ENCODE results near the gene ZCCHC9.
"Not testable (repeated sequence)": the region's sequence is repeated elsewhere in the genome, so short reads cannot be mapped to it uniquely, and the experiment has no call there.

The ZCCHC9 gene

GRCh38 chr5:81288021-81288433, 13.4 kb upstream of the ZCCHC9 start:
- Mint-ChIP-seq H3K27me3 (no peaks in the 10 kb centered on the region), H3K27ac (no peak overlapping the region), H3K4me1 (ENCODE audit: low read depth) (peaks cover 3% of the 10 kb centered on the region), H3K9me3 (peaks cover 16% of the 10 kb centered on the region), H3K36me3 (ENCODE audit: low read depth) (peaks cover 13% of the 10 kb centered on the region), H3K4me3 (no peak overlapping the region)
- intact Hi-C loops (cut with micrococcal nuclease) = no loop called here

DNA sequence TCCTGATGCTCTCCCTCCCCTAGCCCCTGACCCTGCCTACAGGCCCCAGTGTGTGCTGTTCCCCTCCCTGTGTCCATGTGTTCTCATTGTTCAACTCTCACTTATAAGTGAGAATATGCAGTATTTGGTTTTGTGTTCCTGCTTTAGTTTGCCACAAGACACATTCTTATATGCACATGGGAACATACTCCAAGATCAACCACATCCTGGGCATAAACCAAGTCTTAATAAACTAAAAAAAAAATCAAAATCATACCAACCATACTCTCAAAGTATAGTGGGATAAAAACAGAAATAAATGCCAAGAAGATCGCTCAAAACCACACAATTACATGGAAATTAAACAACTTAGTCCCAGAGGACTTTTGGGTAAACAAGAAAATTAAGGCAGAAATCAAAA, 11.2 kb upstream of the ZCCHC9 start:
- Mint-ChIP-seq H3K9me3 (peaks cover 30% of the 10 kb centered on the region), H3K27me3 (no peaks in the 10 kb centered on the region), H3K27ac (no peak overlapping the region), H3K4me1 (ENCODE audit: low read depth) (peaks cover 5% of the 10 kb centered on the region), H3K36me3 (ENCODE audit: low read depth) (peaks cover 15% of the 10 kb centered on the region), H3K4me3 (no peak overlapping the region)
- intact Hi-C loops (cut with micrococcal nuclease) = no loop called here

- H3K4me1 Mint-ChIP-seq (ENCODE audit: low read depth) = peaks cover 5% of the 10 kb centered on the region
- no peak overlapping the region for H3K27ac Mint-ChIP-seq
- peaks cover 30% of the 10 kb centered on the region for H3K9me3 Mint-ChIP-seq
- no peak overlapping the region for H3K4me3 Mint-ChIP-seq
- H3K36me3 Mint-ChIP-seq (ENCODE audit: low read depth) = peaks cover 15% of the 10 kb centered on the region
- H3K27me3 Mint-ChIP-seq = no peaks in the 10 kb centered on the region
- intact Hi-C loops (cut with micrococcal nuclease) = no loop called here
These were observed 9.3 kb upstream of the ZCCHC9 start for GRCh38 chr5:81292130-81292529.

GRCh38 chr5:81294021-81294420, 7.4 kb upstream of the ZCCHC9 start:
- H3K4me3 Mint-ChIP-seq; H3K27ac Mint-ChIP-seq; intact Hi-C loops (cut with micrococcal nuclease); H3K4me1 Mint-ChIP-seq (ENCODE audit: low read depth); H3K27me3 Mint-ChIP-seq: not testable (repeated sequence)
- Mint-ChIP-seq H3K9me3 (peaks cover 30% of the 10 kb centered on the region), H3K36me3 (ENCODE audit: low read depth) (peaks cover 15% of the 10 kb centered on the region)

- H3K9me3 Mint-ChIP-seq = peaks cover 19% of the 10 kb centered on the region
- no peaks in the 10 kb centered on the region for H3K27me3 Mint-ChIP-seq
- peaks cover 26% of the 10 kb centered on the region for H3K4me1 Mint-ChIP-seq (ENCODE audit: low read depth)
- no peak overlapping the region for H3K27ac Mint-ChIP-seq
- intact Hi-C loops (cut with micrococcal nuclease) = no loop called here
- H3K4me3 Mint-ChIP-seq = no peak overlapping the region
- H3K36me3 Mint-ChIP-seq (ENCODE audit: low read depth) = peaks cover 15% of the 10 kb centered on the region
These were observed 3.9 kb upstream of the ZCCHC9 start for GRCh38 chr5:81297531-81297930.

DNA sequence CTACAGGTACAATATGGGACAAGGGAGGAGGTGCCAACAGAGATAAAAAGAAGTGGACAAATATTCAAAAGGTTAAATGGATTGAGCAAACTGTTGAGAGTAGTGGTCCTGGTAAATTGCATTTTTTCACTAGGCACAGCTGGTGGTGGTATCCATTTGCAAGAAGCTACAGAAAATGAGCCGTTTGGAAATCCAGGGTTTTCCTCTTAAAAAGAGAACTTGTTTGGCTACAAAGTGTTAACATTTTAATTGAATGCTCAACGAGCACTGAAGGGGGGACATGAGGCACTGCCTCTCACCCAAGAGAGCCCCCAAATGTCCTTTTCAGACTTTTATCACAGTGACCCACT, 491 bp upstream of the ZCCHC9 start:
- Mint-ChIP-seq H3K27me3 (no peaks in the 10 kb centered on the region), H3K4me3 (peak overlapping the region; percentile 89), H3K9me3 (no peaks in the 10 kb centered on the region), H3K27ac (peak overlapping the region; percentile 88), H3K4me1 (ENCODE audit: low read depth) (peaks cover 35% of the 10 kb centered on the region), H3K36me3 (ENCODE audit: low read depth) (peaks cover 21% of the 10 kb centered on the region)
- intact Hi-C loops (cut with micrococcal nuclease) = loop anchor here (5.0 kb wide), 3 partner anchors 451 to 976 kb away; partner anchors contain the start of genes ATG10, RPS23 and SSBP2

DNA sequence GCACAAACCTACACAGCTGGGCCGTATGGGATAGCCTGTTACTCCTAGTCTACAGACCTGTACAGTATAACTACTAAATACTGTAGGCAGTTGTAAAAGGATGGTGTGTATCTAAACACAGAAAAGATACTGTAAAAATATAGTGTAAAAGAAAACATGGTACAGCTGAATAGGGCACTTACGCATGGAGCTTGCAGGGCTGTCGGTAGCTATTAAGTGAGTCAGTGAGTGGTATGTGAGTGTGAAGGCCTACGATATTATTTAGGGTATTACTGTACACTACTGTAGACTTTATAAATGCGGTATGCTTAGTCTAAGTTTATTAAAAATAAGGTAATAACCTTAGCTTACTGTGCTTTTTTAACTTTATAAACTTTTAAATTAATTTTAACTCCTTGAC, 1.2 kb downstream of the ZCCHC9 start:
- H3K36me3 Mint-ChIP-seq (ENCODE audit: low read depth) = peaks cover 21% of the 10 kb centered on the region
- intact Hi-C loops (cut with micrococcal nuclease) = loop anchor here (5.0 kb wide), 3 partner anchors 450 to 975 kb away; partner anchors contain the start of genes ATG10, RPS23 and SSBP2
- H3K27me3 Mint-ChIP-seq = no peaks in the 10 kb centered on the region
- H3K27ac Mint-ChIP-seq = no peak overlapping the region
- no peaks in the 10 kb centered on the region for H3K9me3 Mint-ChIP-seq
- H3K4me3 Mint-ChIP-seq = peak overlapping the region; percentile 89
- peaks cover 35% of the 10 kb centered on the region for H3K4me1 Mint-ChIP-seq (ENCODE audit: low read depth)

- H3K4me1 Mint-ChIP-seq (ENCODE audit: low read depth) = peaks cover 35% of the 10 kb centered on the region
- intact Hi-C loops (cut with micrococcal nuclease) = loop anchor here (5.0 kb wide), 3 partner anchors 449 to 974 kb away; partner anchors contain the start of genes ATG10, RPS23 and SSBP2
- H3K9me3 Mint-ChIP-seq = no peaks in the 10 kb centered on the region
- H3K36me3 Mint-ChIP-seq (ENCODE audit: low read depth) = peaks cover 24% of the 10 kb centered on the region
- H3K27ac Mint-ChIP-seq = no peak overlapping the region
- no peak overlapping the region for H3K4me3 Mint-ChIP-seq
- H3K27me3 Mint-ChIP-seq = no peaks in the 10 kb centered on the region
These were observed 2.2 kb downstream of the ZCCHC9 start for GRCh38 chr5:81303563-81303962.

GRCh38 chr5:81305785-81306184, 4.4 kb downstream of the ZCCHC9 start:
- Mint-ChIP-seq H3K9me3 (no peaks in the 10 kb centered on the region), H3K36me3 (ENCODE audit: low read depth) (peaks cover 46% of the 10 kb centered on the region), H3K4me1 (ENCODE audit: low read depth) (peaks cover 21% of the 10 kb centered on the region), H3K4me3 (no peak overlapping the region), H3K27me3 (no peaks in the 10 kb centered on the region), H3K27ac (no peak overlapping the region)
- intact Hi-C loops (cut with micrococcal nuclease) = no loop called here

DNA sequence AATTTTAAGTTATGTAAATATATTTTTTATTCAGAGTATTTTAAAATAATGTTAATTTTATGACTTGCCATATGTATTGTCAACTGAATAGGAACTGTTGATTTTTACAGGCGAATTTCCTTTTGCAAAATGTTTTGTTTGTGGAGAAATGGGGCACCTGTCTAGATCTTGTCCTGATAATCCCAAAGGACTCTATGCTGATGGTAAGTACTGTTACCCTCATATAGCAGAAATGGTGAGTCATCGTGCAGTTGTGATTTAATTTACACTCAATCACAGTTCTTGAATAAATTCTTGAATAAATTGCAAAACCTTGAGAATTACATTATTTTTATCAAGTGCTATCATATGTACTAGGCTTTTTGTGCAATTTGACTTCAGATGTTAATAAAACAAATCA, 7.4 kb downstream of the ZCCHC9 start:
- no peak overlapping the region for H3K27ac Mint-ChIP-seq
- intact Hi-C loops (cut with micrococcal nuclease) = no loop called here
- peaks cover 13% of the 10 kb centered on the region for H3K4me1 Mint-ChIP-seq (ENCODE audit: low read depth)
- no peaks in the 10 kb centered on the region for H3K9me3 Mint-ChIP-seq
- H3K36me3 Mint-ChIP-seq (ENCODE audit: low read depth) = peaks cover 63% of the 10 kb centered on the region
- H3K27me3 Mint-ChIP-seq = no peaks in the 10 kb centered on the region
- no peak overlapping the region for H3K4me3 Mint-ChIP-seq

DNA sequence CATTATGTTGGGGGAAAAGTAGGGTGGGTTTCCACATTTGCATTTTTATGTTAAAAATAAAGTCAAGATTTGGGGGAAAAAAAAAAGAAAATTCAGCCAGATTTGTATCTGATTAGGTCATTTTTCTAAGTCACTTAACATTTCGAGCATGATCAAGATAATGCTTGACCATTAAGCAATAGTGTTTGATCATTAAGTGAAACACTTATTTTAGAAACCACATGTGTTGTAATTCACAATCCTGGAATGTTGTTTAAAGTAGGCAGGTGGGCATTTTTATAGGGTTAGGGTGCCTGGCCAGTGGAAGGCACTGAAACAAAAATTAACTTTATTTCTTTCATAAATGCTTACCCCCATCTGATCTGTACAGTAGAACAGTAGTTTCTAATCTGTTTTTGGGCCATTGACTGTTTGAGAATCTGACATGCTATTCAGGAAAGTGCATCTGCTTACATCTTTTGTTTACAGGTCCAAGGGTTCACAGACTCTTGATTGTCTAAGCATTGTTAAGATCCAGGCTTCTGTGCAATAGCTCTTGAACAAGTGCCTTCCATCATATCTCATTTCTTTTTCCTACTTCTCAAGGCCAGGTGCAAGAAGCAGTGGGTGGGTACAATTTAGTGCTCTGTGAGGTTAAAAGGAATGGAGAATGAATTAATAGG, 9.1 kb downstream of the ZCCHC9 start:
- no peak overlapping the region for H3K4me3 Mint-ChIP-seq
- H3K9me3 Mint-ChIP-seq = no peaks in the 10 kb centered on the region
- H3K27ac Mint-ChIP-seq = no peak overlapping the region
- H3K27me3 Mint-ChIP-seq = no peaks in the 10 kb centered on the region
- peaks cover 2% of the 10 kb centered on the region for H3K4me1 Mint-ChIP-seq (ENCODE audit: low read depth)
- peaks cover 62% of the 10 kb centered on the region for H3K36me3 Mint-ChIP-seq (ENCODE audit: low read depth)
- intact Hi-C loops (cut with micrococcal nuclease) = no loop called here

DNA sequence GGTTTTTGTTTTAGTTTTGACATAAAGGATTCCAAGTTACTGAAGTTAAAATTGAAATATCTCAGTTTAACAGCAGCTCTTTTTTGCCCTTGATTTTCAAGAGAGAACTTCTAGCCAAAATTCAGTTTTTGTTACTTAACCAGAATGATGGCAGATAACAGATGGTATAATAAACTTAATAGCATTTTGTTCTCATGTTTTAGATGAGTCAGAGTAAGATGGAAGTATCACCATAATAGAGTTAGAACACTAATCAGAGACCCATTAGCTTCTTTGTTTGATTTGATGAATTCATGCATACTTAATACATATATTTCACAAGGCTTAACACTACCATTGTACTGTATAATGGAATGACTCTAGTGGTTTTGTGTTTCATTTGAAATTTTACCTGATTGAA, 11.9 kb downstream of the ZCCHC9 start:
- H3K36me3 Mint-ChIP-seq (ENCODE audit: low read depth) = peaks cover 61% of the 10 kb centered on the region
- peaks cover 17% of the 10 kb centered on the region for H3K4me1 Mint-ChIP-seq (ENCODE audit: low read depth)
- no peak overlapping the region for H3K4me3 Mint-ChIP-seq
- no peaks in the 10 kb centered on the region for H3K9me3 Mint-ChIP-seq
- no peak overlapping the region for H3K27ac Mint-ChIP-seq
- intact Hi-C loops (cut with micrococcal nuclease) = no loop called here
- H3K27me3 Mint-ChIP-seq = peaks cover 2% of the 10 kb centered on the region

- intact Hi-C loops (cut with micrococcal nuclease) = no loop called here
- Mint-ChIP-seq H3K27me3 (peaks cover 2% of the 10 kb centered on the region), H3K4me3 (no peak overlapping the region), H3K27ac (no peak overlapping the region), H3K4me1 (ENCODE audit: low read depth) (peaks cover 17% of the 10 kb centered on the region), H3K9me3 (no peaks in the 10 kb centered on the region), H3K36me3 (ENCODE audit: low read depth) (peaks cover 57% of the 10 kb centered on the region)
These were observed 12.3 kb downstream of the ZCCHC9 start for GRCh38 chr5:81313686-81314085.

GRCh38 chr5:81314581-81314980, 13.2 kb downstream of the ZCCHC9 start:
- H3K27ac Mint-ChIP-seq = no peak overlapping the region
- intact Hi-C loops (cut with micrococcal nuclease) = no loop called here
- H3K4me3 Mint-ChIP-seq = no peak overlapping the region
- H3K4me1 Mint-ChIP-seq (ENCODE audit: low read depth) = peaks cover 17% of the 10 kb centered on the region
- H3K36me3 Mint-ChIP-seq (ENCODE audit: low read depth) = peaks cover 48% of the 10 kb centered on the region
- peaks cover 2% of the 10 kb centered on the region for H3K27me3 Mint-ChIP-seq
- H3K9me3 Mint-ChIP-seq = no peaks in the 10 kb centered on the region

DNA sequence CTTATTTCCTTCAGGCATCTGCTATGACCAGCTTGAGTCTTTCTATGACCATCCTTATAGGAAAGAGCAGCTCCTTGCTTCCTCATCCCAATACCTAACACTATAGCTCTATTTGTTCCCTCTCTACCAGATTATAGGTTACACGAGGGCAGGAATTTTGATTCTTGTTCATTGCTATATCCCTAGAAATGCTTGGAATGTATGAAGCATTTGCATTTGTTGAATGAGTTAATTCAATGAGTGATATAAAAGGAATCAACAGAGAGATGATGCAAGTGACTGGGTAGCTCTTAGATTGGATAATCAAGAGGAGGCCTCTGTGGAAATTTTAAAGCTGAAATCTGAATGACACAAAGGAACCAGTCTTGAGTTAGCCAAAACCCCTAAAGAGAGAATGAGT, 13.9 kb downstream of the ZCCHC9 start:
- Mint-ChIP-seq H3K4me3 (no peak overlapping the region), H3K27ac (no peak overlapping the region), H3K9me3 (no peaks in the 10 kb centered on the region), H3K27me3 (peaks cover 2% of the 10 kb centered on the region), H3K4me1 (ENCODE audit: low read depth) (peaks cover 17% of the 10 kb centered on the region), H3K36me3 (ENCODE audit: low read depth) (peaks cover 41% of the 10 kb centered on the region)
- intact Hi-C loops (cut with micrococcal nuclease) = no loop called here

All from dendritic cell treated with granulocyte-macrophage colony-stimulating factor and Interleukin-4, amounts not matched to agents 40 ng/mL and 50 ng/mL, for 4 days (primary cell).